Osteoblast (primary cell): ENCODE results near the gene SLC39A11. TPM values are rescaled to one million over a fixed set of nuclear protein-coding genes. Genes with fewer than 3 reads are reported as not detected.
"Not testable (repeated sequence)": the region's sequence is repeated elsewhere in the genome, so short reads cannot be mapped to it uniquely, and the experiment has no call there.

Source experiments
- DNase-seq: peaks from one replicate; pipeline ENCODE4 v3.0.0; 2011; ENCODE audit warnings: low spot score, mixed read lengths; ENCODE audit not compliant: insufficient read length; ENCODE audit errors: missing footprints
- H2AFZ ChIP-seq: 2 replicates; pipeline ENCODE4 v1.6.0; 2011; ENCODE audit warnings: mild to moderate bottlenecking, low read length
- H3K27ac ChIP-seq: 2 replicates; pipeline ENCODE4 v1.5.1; 2011; ENCODE audit warnings: mild to moderate bottlenecking, low read depth, low read length, moderate library complexity
- H3K27me3 ChIP-seq: 2 replicates; pipeline ENCODE4 v1.6.0; 2012; ENCODE audit warnings: mild to moderate bottlenecking, control low read depth, inconsistent platforms, low read length, moderate library complexity; ENCODE audit not compliant: insufficient read depth
- H3K36me3 ChIP-seq: 2 replicates; pipeline ENCODE4 v1.5.1; 2011; ENCODE audit warnings: mild to moderate bottlenecking, low read length, control low read depth, moderate library complexity; ENCODE audit not compliant: insufficient read depth
- H3K4me1 ChIP-seq: 2 replicates; pipeline ENCODE4 v1.5.1; 2011; ENCODE audit warnings: mild to moderate bottlenecking, low read length, control low read depth, moderate library complexity; ENCODE audit not compliant: insufficient read depth
- H3K4me2 ChIP-seq: 2 replicates; pipeline ENCODE4 v1.6.0; 2011; ENCODE audit warnings: mild to moderate bottlenecking, low read length; ENCODE audit not compliant: insufficient read depth
- H3K4me3 ChIP-seq: fragments of 200-600 bp; sonication (generic); 3 replicates; pipeline ENCODE4 v1.5.1; 2012; ENCODE audit warnings: mild to moderate bottlenecking, low read length, inconsistent platforms; ENCODE audit not compliant: insufficient read depth
- H3K79me2 ChIP-seq: 2 replicates; pipeline ENCODE4 v1.6.0; 2012; ENCODE audit warnings: mild to moderate bottlenecking, low read length, control low read depth, inconsistent platforms; ENCODE audit not compliant: insufficient read depth
- H3K9me3 ChIP-seq: 2 replicates; pipeline ENCODE4 v1.5.1; 2011; ENCODE audit warnings: low read depth, low read length, control low read depth
- H4K20me1 ChIP-seq: 2 replicates; pipeline ENCODE4 v1.6.0; 2012; ENCODE audit warnings: mild to moderate bottlenecking, low read length, control low read depth; ENCODE audit not compliant: insufficient read depth
- total RNA-seq: library from RNA; depleted of rRNA; stranded (reverse); fragments of >200 nt; gene quantifications from 2 replicates; pipeline ENCODE4 v1.2.3, GENCODE V29; 2012
- TF ChIP-seq, protein P1 (sequence below): IDR thresholded peaks from 2 replicates; pipeline ENCODE4 v1.5.1; 2011; ENCODE audit warnings: mild to moderate bottlenecking, low read depth, low read length, moderate library complexity; ENCODE audit errors: extremely low read depth

The SLC39A11 gene
- total RNA-seq, 1 donor: 27.1 TPM

DNA sequence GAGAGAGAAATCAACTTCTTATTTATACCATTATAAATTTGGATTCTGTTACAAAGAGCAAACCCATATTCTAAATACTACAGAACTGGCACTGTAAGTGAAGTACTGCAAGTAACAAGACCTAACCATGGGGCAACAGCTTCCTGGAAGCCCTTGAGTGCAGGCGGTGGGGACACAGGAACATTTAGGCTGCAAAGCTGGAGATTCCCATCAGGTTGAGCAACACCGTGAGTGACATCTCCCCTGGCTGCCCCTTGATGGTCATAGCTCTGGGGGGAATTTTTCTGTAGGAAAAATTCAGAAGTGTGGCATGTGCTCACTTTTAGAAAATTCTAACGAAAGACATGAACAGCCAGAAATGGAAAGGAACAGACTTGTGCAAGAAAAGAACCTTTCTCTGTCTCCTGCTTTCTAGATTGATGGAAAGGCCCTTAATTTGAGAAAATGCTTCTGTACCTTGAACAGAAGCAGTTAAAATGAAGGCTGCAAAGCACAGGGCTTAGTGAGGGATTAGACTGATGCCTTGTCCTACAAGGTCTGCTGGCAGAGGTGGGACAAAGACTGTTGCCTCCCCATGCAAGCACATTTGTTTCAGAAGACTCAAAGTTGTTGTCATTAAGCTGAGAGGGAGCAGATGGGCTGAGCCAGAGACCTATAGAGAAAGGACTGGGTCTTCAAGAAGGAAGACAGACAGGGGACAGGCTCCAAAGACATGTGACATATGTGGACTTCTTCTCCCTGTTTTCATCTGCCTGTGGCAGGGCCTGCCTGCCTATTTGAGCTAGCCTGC lies 380.8 kb downstream of the SLC39A11 start:
- H4K20me1 ChIP-seq: no peaks in the 10 kb centered on the region
- H3K27ac ChIP-seq: no peak overlapping the region
- peaks cover 8% of the 10 kb centered on the region for H3K4me1 ChIP-seq
- DNase-seq: no peak
- H2AFZ ChIP-seq: no peak overlapping the region
- no peaks in the 10 kb centered on the region for H3K79me2 ChIP-seq
- H3K36me3 ChIP-seq: no peaks in the 10 kb centered on the region
- H3K4me3 ChIP-seq: no peak overlapping the region
- H3K9me3 ChIP-seq: no peaks in the 10 kb centered on the region
- no peaks in the 10 kb centered on the region for H3K27me3 ChIP-seq
- H3K4me2 ChIP-seq: no peak overlapping the region
- TF ChIP-seq, protein P1, sequence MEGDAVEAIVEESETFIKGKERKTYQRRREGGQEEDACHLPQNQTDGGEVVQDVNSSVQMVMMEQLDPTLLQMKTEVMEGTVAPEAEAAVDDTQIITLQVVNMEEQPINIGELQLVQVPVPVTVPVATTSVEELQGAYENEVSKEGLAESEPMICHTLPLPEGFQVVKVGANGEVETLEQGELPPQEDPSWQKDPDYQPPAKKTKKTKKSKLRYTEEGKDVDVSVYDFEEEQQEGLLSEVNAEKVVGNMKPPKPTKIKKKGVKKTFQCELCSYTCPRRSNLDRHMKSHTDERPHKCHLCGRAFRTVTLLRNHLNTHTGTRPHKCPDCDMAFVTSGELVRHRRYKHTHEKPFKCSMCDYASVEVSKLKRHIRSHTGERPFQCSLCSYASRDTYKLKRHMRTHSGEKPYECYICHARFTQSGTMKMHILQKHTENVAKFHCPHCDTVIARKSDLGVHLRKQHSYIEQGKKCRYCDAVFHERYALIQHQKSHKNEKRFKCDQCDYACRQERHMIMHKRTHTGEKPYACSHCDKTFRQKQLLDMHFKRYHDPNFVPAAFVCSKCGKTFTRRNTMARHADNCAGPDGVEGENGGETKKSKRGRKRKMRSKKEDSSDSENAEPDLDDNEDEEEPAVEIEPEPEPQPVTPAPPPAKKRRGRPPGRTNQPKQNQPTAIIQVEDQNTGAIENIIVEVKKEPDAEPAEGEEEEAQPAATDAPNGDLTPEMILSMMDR: no peak

DNA sequence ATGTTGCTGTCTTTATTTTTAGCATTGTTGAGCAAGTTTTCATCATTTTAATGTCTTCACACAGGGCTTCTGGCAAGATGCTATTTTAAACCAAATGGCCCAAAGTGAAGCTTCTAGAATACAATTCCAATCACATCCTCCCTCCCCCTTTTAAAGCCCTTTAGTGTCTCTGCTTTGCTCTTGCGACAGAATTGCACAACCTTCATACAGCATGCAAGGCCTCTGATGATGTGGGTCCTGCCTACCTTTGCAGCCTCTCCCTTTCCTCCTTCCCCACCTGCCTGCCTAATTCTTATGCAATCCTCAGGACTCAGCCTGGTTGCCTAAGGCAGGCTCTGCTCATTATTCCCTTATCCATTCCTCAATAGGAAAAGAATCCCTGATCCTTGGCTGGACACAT lies 381.7 kb downstream of the SLC39A11 start:
- no peak overlapping the region for H2AFZ ChIP-seq
- no peaks in the 10 kb centered on the region for H3K36me3 ChIP-seq
- H3K27me3 ChIP-seq: no peaks in the 10 kb centered on the region
- no peaks in the 10 kb centered on the region for H3K9me3 ChIP-seq
- no peaks in the 10 kb centered on the region for H4K20me1 ChIP-seq
- H3K4me3 ChIP-seq: no peak overlapping the region
- no peaks in the 10 kb centered on the region for H3K79me2 ChIP-seq
- H3K4me1 ChIP-seq: peaks cover under 1% of the 10 kb centered on the region
- no peak overlapping the region for H3K27ac ChIP-seq
- no peak overlapping the region for H3K4me2 ChIP-seq
- TF ChIP-seq, protein P1: no peak
- DNase-seq: no peak

DNA sequence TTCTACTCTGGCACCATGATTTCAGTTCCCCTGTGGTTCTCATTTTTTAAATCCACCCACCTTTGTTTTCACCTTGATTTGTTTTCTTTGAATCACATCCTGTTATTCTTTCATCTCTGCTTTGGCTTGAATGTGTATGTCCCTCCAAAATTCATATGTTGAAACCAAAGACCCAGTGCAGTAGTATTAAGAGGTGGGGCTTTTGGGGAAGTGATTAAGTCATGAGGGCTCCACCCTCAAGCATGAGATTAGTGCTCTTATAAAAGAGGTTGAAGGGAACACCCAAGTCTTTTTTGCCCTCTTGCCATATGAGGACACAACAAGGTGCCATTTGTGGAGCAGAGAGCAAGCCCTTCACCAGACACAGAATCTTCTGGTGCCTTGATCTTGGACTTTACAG lies 382.3 kb downstream of the SLC39A11 start:
- no peak for DNase-seq
- no peaks in the 10 kb centered on the region for H4K20me1 ChIP-seq

DNA sequence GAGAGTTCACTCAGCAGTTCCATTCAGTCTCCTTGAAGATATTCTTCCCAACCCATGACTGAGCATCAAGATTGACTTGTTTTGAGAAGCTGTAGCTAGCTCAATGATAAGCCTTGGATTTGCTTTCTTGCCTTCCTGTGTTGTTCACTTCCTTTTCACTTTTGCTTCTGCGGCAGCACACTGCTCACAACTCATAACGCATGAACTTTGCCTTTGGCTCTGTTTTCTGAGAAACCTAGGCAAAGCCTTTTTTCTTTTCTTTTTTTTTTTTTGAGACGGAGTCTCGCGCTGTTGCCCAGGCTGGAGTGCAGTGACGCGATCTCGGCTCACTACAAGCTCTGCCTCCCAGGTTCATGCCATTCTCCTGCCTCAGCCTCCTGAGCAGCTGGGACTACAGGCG lies 383.8 kb downstream of the SLC39A11 start:
- not testable (repeated sequence) for H3K27me3 ChIP-seq, H4K20me1 ChIP-seq, H3K9me3 ChIP-seq, H3K27ac ChIP-seq, H3K4me3 ChIP-seq, H3K4me2 ChIP-seq, H3K4me1 ChIP-seq, H3K36me3 ChIP-seq, DNase-seq, H3K79me2 ChIP-seq, H2AFZ ChIP-seq

More for the DNA sequence above, 382.3 kb downstream of the SLC39A11 start:
- Histone ChIP-seq H3K27ac (no peak overlapping the region), H3K36me3 (no peaks in the 10 kb centered on the region), H3K4me2 (no peak overlapping the region), H3K27me3 (no peaks in the 10 kb centered on the region), H3K4me3 (no peak overlapping the region), H2AFZ (no peak overlapping the region), H3K4me1 (no peaks in the 10 kb centered on the region), H3K9me3 (no peaks in the 10 kb centered on the region), H3K79me2 (no peaks in the 10 kb centered on the region)
- TF ChIP-seq, protein P1: no peak
